ENCODE results near the gene HECW1.

The HECW1 gene

GRCh38 chr7:43142703-43143102 lies 30.3 kb downstream of the HECW1 start:
- no peak for DNase-seq (ENCODE audit: low read depth in 4 of 4, low spot score in 1 of 4)

GRCh38 chr7:43143918-43144589 lies 31.6 kb downstream of the HECW1 start:
- no peak for DNase-seq (ENCODE audit: low read depth in 4 of 4, low spot score in 1 of 4)

- DNase-seq (ENCODE audit: low read depth in 4 of 4, low spot score in 1 of 4) = no peak
Observed at GRCh38 chr7:43148161-43148731, 35.8 kb downstream of the HECW1 start.

GRCh38 chr7:43151076-43151475 lies 38.6 kb downstream of the HECW1 start:
- no peak for DNase-seq (ENCODE audit: low read depth in 4 of 4, low spot score in 1 of 4)

- no peak for DNase-seq (ENCODE audit: low read depth in 4 of 4, low spot score in 1 of 4)
Observed at GRCh38 chr7:43152696-43153095, 40.2 kb downstream of the HECW1 start.

- DNase-seq (ENCODE audit: low read depth in 4 of 4, low spot score in 1 of 4) = no peak
Observed at GRCh38 chr7:43155636-43156035, 43.2 kb downstream of the HECW1 start.

GRCh38 chr7:43163885-43164284 lies 51.4 kb downstream of the HECW1 start:
- DNase-seq (ENCODE audit: low read depth in 4 of 4, low spot score in 1 of 4) = no peak

GRCh38 chr7:43164757-43165156 lies 52.3 kb downstream of the HECW1 start:
- no peak for DNase-seq (ENCODE audit: low read depth in 4 of 4, low spot score in 1 of 4)

- DNase-seq (ENCODE audit: low read depth in 4 of 4, low spot score in 1 of 4) = no peak
Observed at GRCh38 chr7:43166686-43167085, 54.2 kb downstream of the HECW1 start.

GRCh38 chr7:43169076-43169475 lies 56.6 kb downstream of the HECW1 start:
- no peak for DNase-seq (ENCODE audit: low read depth in 4 of 4, low spot score in 1 of 4)

GRCh38 chr7:43170571-43170970 lies 58.1 kb downstream of the HECW1 start:
- no peak for DNase-seq (ENCODE audit: low read depth in 4 of 4, low spot score in 1 of 4)

- DNase-seq (ENCODE audit: low read depth in 4 of 4, low spot score in 1 of 4) = no peak
Observed at GRCh38 chr7:43175570-43176200, 63.2 kb downstream of the HECW1 start.

- no peak for DNase-seq (ENCODE audit: low read depth in 4 of 4, low spot score in 1 of 4)
Observed at GRCh38 chr7:43179393-43179792, 66.9 kb downstream of the HECW1 start.

- DNase-seq (ENCODE audit: low read depth in 4 of 4, low spot score in 1 of 4) = no peak
Observed at GRCh38 chr7:43192806-43193460, 80.5 kb downstream of the HECW1 start.

GRCh38 chr7:43193893-43194292 lies 81.4 kb downstream of the HECW1 start:
- DNase-seq (ENCODE audit: low read depth in 4 of 4, low spot score in 1 of 4) = no peak

GRCh38 chr7:43195256-43195655 lies 82.8 kb downstream of the HECW1 start:
- DNase-seq (ENCODE audit: low read depth in 4 of 4, low spot score in 1 of 4) = no peak

GRCh38 chr7:43195768-43196167 lies 83.3 kb downstream of the HECW1 start:
- no peak for DNase-seq (ENCODE audit: low read depth in 4 of 4, low spot score in 1 of 4)

- DNase-seq (ENCODE audit: low read depth in 4 of 4, low spot score in 1 of 4) = no peak
Observed at GRCh38 chr7:43196379-43196778, 83.9 kb downstream of the HECW1 start.

GRCh38 chr7:43198016-43198415 lies 85.6 kb downstream of the HECW1 start:
- DNase-seq (ENCODE audit: low read depth in 4 of 4, low spot score in 1 of 4) = no peak

- no peak for DNase-seq (ENCODE audit: low read depth in 4 of 4, low spot score in 1 of 4)
Observed at GRCh38 chr7:43198599-43199090, 86.2 kb downstream of the HECW1 start.

GRCh38 chr7:43199371-43200160 lies 87.1 kb downstream of the HECW1 start:
- DNase-seq (ENCODE audit: low read depth in 4 of 4, low spot score in 1 of 4) = no peak
